Kasumi-1 (cell line): ENCODE results near the gene CFAP61.

ENCODE experiments used
- DNase-seq, 2 experiments: peaks; one replicate each; lab custom pipeline; 2025; lab: John Stamatoyannopoulos, UW

Gene CFAP61

GRCh38 chr20:20395903-20396568, 343.7 kb downstream of the CFAP61 start:
- DNase-seq: no peak

- no peak for DNase-seq
Observed at GRCh38 chr20:20396794-20397193, 344.5 kb downstream of the CFAP61 start.

- DNase-seq: no peak
Observed at GRCh38 chr20:20398123-20398522, 345.8 kb downstream of the CFAP61 start.

GRCh38 chr20:20399531-20400500, 347.5 kb downstream of the CFAP61 start:
- DNase-seq: no peak

- no peak for DNase-seq
Observed at GRCh38 chr20:20401991-20402390, 349.7 kb downstream of the CFAP61 start.

GRCh38 chr20:20404633-20405032, 352.3 kb downstream of the CFAP61 start:
- no peak for DNase-seq

GRCh38 chr20:20405623-20406022, 353.3 kb downstream of the CFAP61 start:
- no peak for DNase-seq

GRCh38 chr20:20406306-20406705, 354.0 kb downstream of the CFAP61 start:
- no peak for DNase-seq

- no peak for DNase-seq
Observed at GRCh38 chr20:20407891-20408805, 355.8 kb downstream of the CFAP61 start.

- no peak for DNase-seq
Observed at GRCh38 chr20:20409331-20409730, 357.0 kb downstream of the CFAP61 start.
